WI38 (cell line): Measurements from ENCODE around the gene DLEU7.

ENCODE experiments used
- H3K4me3 ChIP-seq: 2 replicates; pipeline ENCODE4 v1.5.1; 2011; ENCODE audit warnings: low read depth, mild to moderate bottlenecking, control low read depth, low read length
- TF ChIP-seq, protein P1 (sequence below): IDR thresholded peaks from 2 replicates; pipeline ENCODE4 v1.5.1; 2012; ENCODE audit warnings: low read depth, mild to moderate bottlenecking, control low read depth, low read length

Gene DLEU7

DNA sequence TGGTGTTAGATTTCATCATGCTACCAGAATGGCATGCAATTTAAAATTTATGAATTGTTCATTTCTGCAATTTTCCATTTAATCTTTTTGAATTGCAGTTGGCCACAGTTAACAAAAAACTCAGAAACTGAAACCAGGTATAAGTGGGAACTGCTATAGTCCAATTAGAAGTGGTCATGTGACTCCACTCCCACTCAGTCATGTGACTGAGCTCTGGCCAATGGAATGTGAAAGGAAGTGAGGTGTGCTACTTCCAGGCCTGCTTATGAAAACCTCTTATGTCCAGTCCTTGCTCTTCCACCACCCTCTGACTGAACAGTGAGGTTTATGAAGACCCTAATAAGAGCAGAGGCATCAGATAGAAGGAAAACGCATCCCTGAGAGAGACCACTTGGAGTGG is 47.0 kb downstream of the DLEU7 start:
- H3K4me3 ChIP-seq = no peak overlapping the region
- TF ChIP-seq, protein P1, sequence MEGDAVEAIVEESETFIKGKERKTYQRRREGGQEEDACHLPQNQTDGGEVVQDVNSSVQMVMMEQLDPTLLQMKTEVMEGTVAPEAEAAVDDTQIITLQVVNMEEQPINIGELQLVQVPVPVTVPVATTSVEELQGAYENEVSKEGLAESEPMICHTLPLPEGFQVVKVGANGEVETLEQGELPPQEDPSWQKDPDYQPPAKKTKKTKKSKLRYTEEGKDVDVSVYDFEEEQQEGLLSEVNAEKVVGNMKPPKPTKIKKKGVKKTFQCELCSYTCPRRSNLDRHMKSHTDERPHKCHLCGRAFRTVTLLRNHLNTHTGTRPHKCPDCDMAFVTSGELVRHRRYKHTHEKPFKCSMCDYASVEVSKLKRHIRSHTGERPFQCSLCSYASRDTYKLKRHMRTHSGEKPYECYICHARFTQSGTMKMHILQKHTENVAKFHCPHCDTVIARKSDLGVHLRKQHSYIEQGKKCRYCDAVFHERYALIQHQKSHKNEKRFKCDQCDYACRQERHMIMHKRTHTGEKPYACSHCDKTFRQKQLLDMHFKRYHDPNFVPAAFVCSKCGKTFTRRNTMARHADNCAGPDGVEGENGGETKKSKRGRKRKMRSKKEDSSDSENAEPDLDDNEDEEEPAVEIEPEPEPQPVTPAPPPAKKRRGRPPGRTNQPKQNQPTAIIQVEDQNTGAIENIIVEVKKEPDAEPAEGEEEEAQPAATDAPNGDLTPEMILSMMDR = no peak

DNA sequence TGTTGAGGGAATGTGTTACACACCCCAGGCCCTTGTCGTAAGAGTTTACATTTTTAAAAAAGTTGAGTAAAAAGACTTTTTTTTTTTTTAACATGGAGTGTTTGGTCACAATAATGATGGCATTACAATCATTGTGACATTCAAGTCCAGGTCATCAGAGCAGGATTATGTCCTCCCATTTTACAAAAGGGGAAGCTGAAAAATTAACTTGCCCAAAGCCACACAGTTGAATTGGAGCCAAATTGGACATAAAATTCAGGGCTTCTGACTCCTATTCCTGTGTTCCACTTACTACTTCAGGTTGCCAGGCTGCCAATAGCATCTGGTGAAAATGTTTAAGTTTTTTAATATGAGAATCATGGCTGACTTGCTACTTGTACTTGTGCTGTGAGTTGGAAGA is 49.3 kb downstream of the DLEU7 start:
- TF ChIP-seq, protein P1 = no peak
- H3K4me3 ChIP-seq = no peak overlapping the region

DNA sequence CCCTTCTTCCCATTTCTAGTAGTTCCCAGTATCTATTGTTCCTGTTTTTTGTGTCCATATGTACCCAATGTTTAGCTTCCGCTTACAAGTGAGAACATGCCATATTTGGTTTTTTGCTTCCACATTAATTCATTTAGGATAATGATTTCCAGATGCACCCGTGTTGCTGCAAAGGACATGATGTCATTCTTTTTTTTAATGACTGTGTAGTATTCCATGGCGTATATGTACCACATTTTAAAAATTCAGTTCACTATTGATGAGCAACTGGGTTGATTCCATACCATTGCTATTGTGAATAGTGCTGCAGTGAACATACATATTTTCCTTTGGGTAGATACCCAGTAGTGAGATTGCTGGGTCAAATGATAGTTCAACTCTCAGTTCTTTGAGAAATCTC is 50.5 kb downstream of the DLEU7 start:
- H3K4me3 ChIP-seq = no peak overlapping the region
- TF ChIP-seq, protein P1 = no peak

DNA sequence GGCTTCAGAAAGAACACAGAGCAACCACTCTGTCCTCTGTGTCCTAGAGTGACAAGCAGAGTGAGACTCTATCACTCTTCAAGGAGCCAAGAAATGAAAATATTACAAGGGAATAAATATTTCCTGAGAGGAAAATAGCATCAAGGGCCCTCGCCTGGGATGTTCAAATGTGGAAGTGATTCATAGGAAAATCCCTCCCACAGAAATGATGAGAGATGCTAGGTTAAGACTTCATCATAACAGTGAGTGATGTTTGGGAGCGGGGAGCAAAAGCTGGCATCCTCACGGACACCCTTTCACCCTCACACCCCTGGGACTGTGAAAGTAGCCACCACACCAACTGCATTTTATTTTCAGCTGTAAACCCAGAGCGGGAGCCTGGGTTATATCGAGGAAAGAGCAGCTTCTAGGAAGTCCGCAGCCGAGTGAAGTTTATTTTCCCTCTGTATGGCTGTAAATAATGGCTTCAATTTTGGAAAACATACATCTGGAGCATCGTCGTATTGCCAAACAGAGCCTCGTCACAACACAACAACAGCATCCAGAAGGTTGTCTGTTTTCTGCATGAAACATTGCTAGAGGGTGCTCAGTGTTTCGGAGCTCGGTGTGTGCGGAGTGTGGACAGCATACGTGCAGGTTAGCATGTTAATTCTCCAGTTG is 54.8 kb downstream of the DLEU7 start:
- H3K4me3 ChIP-seq = peak overlapping the region; percentile 30
- TF ChIP-seq, protein P1 = no peak

DNA sequence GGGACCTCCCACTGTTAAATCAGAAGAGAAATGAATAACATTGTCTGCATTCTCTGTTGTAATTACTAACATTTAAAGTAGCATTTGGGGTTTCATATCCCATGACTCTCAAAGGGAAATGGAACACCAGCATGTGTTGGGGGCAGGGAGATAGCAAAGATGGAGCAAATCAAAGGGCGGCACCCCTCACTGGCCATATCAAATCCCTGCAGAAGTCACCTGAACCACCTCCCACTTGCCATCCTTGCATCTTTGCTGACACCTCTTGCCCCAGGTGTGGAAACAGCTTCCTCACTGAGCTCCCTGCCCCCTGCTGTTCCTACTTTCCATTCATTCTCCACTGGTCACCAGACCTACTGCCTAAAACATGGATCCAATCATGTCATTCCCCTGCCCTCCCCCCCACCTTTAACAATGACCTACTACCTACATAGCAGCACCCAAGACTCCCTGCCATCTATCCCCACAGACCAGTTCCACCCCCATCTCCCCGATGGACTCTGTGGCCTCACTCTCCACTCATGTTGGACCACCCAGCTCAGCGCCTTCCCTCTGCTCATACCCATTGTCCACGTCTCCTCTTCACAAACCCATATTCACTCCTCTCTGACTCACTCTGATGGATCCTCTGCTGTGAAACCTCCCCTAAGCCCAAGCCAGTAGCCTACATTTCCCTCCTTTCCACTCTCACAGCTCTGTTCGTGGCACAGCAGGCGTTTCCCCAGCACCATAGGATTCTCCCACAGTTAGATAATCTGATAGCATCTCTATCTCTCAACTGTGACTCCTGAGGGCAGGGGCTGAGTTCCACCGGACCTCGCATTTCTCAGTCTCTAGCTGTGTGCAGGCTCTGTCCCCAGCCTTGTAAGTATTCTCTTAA is 55.9 kb downstream of the DLEU7 start:
- H3K4me3 ChIP-seq = no peak overlapping the region
- TF ChIP-seq, protein P1 = no peak

DNA sequence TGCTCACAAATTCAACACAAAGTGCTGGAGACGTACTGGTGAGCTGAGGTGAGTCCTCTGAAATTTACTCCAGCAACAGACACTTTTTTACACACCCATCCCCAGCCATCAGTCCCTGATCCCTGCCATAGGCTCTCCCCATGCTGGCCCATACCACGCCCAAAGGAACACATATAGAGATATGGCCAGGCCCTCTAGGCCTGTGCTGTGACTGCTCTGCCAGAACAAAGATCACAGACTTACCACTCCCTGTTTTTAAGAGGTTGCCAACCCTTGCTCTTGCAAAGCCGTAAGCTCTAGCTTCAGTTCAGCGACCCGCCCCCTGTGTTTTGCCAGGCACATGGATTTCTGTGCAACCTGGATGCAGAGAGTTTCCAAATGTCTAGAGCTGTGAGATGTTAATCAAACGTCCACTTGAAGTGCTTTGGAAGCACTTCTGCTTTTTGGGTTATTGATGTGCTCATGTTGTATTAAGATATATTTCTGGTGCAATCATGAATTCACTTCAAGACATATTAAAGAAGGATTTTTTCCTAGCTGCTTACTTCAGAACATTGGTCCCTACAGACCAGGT is 59.7 kb downstream of the DLEU7 start:
- no peak overlapping the region for H3K4me3 ChIP-seq
- TF ChIP-seq, protein P1 = no peak

DNA sequence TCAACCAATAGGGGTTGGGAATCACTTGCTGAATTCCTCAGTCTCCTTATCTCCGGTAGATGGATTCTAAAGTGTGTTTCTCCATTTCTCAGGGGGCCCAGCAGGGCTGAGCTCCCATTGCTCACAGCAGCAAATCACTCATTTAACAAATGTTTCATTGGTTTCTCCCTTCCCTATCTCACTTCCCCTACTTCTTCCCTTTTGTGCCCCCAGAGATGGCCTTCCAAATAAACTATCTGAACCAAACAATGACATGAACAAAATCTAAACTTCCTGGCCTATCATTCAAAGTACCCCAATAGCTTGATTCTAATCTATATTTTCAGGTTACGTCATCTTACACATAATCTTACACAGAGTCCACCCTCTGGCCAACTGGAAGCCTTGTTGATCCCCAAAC is 60.4 kb downstream of the DLEU7 start:
- TF ChIP-seq, protein P1 = no peak
- no peak overlapping the region for H3K4me3 ChIP-seq
